HG03469 (cell line): ENCODE results near the gene F10.

Experiments used
- ATAC-seq: cut with Tn5 transposase; IDR thresholded peaks from one replicate; pipeline ENCODE4 v1.9.1; 2021; ENCODE audit warnings: mild to moderate bottlenecking, moderate library complexity, moderate number of reproducible peaks; ENCODE audit not compliant: unreplicated experiment

F10 gene

GRCh38 chr13:113115363-113116205 is 7.0 kb upstream of the F10 start:
- ATAC-seq, result no peak

- no peak for ATAC-seq
Measured at GRCh38 chr13:113116206-113116800, 6.3 kb upstream of the F10 start.

DNA sequence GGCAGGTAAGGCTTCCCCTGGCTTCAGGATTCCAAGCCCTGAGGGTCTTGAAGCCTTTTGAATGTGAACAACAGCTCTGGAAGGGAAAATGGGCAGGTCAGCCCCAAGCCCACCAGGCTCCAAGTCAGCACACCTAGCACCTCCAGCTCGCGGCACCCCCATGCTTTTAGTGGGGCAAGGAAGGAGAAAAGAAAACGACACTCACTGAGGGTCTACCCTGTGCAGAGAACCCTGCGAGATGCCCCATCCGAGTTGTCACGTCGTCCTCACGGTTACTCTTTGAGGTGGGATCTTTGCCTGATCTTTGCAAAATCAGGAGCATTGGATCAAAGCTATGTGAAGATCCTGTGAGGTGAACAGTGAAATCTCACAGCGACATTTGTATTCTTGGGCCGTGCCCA is 5.7 kb upstream of the F10 start:
- no peak for ATAC-seq

- no peak for ATAC-seq
Measured at GRCh38 chr13:113117335-113117872, 5.2 kb upstream of the F10 start.

- no peak for ATAC-seq
Measured at GRCh38 chr13:113117911-113118260, 4.7 kb upstream of the F10 start.

DNA sequence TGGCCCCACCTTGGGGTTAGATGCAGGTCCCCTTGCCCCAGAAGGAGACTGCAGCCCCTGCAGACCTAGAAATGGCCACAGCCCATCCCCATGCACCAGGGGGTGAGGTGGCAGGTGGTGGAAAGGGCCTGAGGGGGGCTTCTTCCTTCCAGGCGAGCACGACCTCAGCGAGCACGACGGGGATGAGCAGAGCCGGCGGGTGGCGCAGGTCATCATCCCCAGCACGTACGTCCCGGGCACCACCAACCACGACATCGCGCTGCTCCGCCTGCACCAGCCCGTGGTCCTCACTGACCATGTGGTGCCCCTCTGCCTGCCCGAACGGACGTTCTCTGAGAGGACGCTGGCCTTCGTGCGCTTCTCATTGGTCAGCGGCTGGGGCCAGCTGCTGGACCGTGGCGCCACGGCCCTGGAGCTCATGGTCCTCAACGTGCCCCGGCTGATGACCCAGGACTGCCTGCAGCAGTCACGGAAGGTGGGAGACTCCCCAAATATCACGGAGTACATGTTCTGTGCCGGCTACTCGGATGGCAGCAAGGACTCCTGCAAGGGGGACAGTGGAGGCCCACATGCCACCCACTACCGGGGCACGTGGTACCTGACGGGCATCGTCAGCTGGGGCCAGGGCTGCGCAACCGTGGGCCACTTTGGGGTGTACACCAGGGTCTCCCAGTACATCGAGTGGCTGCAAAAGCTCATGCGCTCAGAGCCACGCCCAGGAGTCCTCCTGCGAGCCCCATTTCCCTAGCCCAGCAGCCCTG is 4.2 kb upstream of the F10 start:
- ATAC-seq, result no peak

DNA sequence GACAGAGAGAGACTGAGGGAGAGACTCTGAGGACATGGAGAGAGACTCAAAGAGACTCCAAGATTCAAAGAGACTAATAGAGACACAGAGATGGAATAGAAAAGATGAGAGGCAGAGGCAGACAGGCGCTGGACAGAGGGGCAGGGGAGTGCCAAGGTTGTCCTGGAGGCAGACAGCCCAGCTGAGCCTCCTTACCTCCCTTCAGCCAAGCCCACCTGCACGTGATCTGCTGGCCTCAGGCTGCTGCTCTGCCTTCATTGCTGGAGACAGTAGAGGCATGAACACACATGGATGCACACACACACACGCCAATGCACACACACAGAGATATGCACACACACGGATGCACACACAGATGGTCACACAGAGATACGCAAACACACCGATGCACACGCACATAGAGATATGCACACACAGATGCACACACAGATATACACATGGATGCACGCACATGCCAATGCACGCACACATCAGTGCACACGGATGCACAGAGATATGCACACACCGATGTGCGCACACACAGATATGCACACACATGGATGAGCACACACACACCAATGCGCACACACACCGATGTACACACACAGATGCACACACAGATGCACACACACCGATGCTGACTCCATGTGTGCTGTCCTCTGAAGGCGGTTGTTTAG is 3.3 kb upstream of the F10 start:
- no peak for ATAC-seq

DNA sequence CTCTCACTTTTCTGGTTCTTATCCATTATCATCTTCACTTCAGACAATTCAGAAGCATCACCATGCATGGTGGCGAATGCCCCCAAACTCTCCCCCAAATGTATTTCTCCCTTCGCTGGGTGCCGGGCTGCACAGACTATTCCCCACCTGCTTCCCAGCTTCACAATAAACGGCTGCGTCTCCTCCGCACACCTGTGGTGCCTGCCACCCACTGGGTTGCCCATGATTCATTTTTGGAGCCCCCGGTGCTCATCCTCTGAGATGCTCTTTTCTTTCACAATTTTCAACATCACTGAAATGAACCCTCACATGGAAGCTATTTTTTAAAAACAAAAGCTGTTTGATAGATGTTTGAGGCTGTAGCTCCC is 2.8 kb upstream of the F10 start:
- no peak for ATAC-seq

- no peak for ATAC-seq
Measured at GRCh38 chr13:113120300-113121182, 2.1 kb upstream of the F10 start.

GRCh38 chr13:113121183-113121927 is 1.2 kb upstream of the F10 start:
- ATAC-seq, result no peak

- no peak for ATAC-seq
Measured at GRCh38 chr13:113121928-113122471, 599 bp upstream of the F10 start.

GRCh38 chr13:113123226-113124201 is 915 bp downstream of the F10 start:
- ATAC-seq, result no peak

GRCh38 chr13:113124211-113124970 is 1.8 kb downstream of the F10 start:
- ATAC-seq, result no peak

DNA sequence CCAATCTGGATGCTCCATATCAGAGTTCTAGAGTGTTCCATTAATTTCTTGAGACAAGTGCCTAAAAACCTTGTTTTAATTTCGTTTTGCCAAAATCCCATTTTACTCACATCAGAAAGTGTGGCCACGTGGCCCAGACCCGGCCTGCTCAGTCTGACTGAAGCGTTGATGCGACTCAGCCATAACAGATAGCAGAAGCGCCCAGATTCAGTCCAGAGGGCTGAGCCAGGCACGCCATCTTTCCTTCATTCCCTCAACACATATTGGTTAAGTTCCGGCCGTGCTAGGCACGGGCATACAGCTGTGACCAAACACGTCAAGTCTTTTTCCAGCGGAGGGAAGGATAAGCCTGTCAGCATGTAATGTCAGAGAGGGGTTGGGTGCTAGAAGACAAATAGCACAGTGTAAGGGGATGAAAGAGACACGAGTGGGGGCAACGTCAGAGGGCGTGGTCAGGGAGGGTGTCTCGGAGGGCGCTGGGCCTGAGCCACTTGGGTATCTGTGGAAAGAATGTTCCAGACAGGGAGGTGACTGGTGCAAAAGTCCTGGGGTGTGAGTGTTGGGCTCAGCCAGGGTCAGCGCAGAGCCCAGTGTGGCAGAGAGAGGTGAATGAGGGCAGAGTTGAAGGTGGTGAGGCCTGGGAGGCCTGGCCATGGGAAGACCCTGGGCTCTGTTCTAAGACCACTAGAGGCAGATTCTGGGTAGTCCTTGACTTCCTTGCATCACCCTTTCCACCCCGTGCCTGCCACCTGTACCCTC is 3.1 kb downstream of the F10 start:
- ATAC-seq, result no peak

DNA sequence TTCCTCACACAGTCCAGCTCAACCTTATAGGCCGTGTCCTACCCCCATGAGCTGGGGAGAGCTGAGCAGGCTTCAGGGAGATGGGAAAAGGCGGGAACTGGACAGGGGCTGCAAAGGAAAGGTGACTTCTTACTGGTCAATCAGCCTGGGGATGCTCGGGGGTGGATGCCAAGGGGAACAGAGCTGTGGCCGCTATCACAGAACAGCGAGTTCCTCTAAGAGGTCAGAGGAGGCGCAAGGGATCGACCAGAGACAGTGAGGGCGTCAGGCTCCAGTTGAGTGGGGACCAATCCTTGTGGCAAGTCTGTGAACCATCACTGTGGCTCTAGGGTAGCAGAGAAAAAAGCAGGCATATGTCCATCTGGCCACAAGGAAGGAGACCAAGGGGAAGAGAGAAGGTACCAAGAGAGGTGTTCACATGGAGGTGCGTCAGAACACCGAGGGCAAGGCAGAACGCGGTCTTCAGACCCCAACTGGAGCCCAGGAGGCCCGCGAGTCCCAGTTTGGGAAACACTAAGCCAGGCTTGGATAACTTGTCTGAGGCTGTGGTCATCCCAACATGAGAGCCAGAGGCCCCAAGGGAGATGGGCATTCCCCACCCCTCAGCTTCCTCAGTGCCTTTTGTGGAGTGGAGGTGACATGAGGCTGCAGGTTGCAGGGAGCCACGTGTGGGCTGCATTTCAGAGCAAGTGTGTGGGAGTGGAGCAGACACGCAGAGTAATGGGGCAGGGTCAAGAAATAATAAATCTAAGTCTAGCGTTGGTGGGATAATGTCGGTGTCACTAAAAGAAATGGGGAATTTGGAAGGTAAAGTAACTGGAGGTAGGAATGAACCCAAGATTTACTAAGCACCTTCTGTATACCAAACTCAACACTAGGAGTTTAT is 3.9 kb downstream of the F10 start:
- no peak for ATAC-seq

- ATAC-seq, result no peak
Measured at GRCh38 chr13:113129480-113129879, 6.9 kb downstream of the F10 start.
